ENCODE results near the gene UBE2C.
"Not testable (repeated sequence)": the region's sequence is repeated elsewhere in the genome, so short reads cannot be mapped to it uniquely, and the experiment has no call there.

Gene UBE2C

DNA sequence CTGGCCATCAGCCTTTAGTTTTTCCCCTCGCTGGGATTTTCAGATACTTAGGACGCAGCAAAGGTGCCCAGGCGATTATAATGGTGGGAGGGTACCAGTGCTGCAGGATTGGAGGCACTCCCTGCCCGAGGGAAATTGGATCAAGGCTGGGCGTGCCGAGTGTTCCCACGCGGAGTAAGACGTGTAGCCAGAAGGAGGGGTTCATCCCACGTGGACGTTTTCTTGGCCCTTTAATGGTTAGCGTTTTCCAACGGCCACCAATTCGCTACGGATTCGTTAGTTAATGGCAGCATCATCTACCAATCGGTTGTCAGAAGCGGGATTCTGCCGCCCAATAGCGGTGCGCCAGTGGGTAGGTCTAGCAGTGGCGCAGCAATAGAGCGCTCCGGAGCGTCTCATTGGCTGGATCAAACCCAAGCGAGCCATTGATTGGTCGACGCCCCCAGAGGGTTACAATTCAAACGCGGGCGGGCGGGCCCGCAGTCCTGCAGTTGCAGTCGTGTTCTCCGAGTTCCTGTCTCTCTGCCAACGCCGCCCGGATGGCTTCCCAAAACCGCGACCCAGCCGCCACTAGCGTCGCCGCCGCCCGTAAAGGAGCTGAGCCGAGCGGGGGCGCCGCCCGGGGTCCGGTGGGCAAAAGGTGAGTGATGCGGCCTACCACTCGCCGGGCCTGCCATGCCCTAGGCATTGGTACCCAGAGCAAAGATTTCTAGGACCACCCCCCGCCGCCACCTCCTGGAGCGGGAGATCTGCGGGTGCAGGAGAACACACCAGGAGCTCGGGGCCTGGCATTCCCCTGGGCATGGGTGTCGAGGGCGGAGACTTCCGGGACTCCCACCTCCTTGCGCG is at the start of gene UBE2C:
Gene UBE2C (plus strand): TSS at position 488 of the 849 bp plus-strand sequence. CDS start 52 bp downstream, at position 540.
- peak; percentile 92 for DNase-seq

DNA sequence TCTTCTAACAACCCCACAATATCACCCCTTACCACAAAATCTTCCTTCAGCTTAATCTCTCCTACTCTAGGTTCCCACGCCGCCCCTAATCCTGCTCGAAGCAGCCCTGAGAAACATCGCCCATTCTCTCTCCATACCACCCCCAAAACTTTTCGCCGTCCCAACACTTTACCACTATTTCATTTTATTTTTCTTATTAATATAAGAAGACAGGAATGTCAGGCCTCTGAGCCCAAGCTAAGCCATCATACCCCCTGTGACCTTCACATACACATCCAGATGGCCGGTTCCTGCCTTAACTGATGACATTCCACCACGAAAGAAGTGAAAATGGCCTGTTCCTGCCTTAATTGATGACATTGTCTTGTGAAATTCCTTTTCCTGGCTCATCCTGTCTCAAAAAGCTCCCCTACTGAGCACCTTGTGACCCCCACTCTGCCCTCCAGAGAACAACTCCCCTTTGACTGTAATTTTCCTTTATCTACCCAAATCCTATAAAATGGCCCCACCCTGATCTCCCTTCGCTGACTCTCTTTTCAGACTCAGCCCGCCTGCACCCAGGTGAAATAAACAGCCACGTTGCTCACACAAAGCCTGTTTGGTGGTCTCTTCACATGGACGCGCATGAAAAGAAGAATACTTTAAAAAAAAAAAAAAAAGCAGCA is 47.7 kb upstream of the UBE2C start:
- DNase-seq = not testable (repeated sequence)

DNA sequence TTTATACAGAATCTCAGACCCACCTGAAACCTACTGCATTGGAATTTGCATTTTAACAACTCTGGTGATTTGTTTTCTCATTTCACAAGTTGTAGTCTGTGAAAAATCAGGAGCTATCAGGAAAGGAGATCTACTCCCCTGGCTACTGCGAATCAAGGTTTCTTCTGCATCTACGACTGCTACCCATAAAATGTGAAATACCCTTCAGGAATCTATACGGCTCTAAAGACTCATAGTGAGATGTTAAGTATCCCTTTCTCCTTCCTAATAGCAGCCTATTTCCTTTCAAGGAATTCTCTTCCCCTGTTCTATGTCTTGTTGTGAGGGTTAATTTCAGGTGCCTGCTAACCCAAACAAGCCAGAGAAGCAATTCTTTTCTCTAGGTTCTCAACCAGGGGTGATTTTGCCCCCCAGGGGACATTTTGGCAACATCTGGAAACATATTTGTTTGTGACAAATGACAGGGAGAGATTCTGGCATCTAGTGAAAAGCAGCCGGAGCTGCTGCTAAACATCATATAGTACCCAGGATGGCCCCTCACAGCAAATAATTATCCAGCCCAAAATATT is 47.1 kb upstream of the UBE2C start:
- no peak for DNase-seq

DNA sequence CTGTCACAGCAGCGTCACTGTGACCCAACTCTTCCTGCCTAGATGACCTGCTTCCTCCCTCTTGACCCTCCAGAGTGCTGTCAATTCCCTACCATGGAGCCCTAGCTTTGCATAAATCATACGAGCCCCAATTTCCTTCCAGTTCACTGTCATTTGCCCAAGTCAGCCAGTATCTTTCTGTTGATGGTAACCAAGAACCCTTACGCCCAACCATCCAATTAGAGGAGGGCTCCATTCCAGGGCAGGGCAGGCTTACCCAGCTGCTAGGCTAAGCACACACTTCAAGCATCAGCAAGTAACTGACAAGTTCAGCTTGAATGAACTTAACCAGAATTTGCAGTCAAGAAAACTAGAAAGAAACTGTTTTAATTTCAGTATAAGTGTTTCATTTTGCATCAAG is 46.5 kb upstream of the UBE2C start:
- no peak for DNase-seq

DNA sequence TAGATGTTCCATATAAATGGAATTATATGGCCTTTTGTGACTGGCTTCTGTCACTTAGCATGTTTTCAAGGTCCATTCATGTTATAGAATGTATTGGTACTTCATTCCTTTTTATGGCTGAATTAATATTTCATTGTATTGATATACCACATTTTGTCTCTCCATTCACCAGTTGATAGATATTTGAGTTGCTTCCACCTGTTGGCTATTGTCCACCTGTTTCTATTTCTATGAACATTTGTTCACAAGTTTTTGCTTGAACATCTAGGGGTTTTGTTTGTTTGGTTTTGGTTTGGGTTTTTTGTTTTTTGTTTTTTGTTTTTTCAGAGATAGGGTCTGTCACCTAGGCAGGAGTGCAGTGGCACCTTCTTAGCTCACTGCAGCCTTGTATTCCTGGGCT is 44.0 kb upstream of the UBE2C start:
- DNase-seq = no peak

DNA sequence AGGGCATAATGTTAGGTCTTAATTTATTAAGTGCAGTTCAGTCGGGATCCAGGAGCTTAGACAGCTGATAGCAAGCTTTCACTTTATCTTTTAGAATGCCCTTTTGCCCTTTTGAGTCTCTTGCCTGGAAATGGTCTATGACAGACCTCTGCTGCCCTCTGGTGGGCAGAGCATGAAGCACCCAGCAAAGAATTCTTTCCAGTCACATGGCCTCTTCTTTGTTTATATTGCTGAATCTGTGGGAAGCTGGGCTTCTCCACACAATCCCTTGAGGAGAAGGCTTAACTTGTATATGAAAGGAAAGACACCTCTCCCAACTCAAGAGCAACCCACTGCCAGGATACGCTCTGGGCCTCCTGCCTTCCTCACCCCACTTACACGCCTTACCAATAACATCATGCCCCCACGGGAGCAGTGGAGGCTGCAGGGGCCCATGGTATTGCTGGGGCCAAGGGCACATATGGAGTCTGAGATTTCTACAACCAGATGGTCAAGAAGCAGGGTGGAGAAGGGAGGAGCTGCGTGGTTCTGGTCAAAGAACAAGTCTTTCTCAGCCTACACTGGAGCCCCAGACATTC is 41.2 kb upstream of the UBE2C start:
- DNase-seq = peak; percentile 77

DNA sequence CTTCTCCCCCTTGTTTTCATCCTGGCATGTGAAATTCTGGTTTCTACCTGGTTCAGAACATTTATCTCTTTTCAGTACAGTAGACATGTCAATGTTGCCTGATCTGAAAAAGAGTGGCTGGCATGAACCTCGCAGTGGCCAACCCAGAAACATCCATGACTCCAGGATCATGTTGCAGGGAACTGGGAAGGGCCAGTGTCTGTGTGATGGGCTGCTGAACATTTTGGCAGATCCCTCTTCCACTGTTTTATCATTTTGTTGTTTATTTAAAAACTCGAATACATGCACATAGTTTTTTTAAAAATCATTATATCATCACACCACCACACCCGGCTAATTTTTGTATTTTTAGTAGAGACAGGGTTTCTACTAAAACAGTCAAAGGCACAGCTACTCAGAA is 39.8 kb upstream of the UBE2C start:
- DNase-seq = no peak

DNA sequence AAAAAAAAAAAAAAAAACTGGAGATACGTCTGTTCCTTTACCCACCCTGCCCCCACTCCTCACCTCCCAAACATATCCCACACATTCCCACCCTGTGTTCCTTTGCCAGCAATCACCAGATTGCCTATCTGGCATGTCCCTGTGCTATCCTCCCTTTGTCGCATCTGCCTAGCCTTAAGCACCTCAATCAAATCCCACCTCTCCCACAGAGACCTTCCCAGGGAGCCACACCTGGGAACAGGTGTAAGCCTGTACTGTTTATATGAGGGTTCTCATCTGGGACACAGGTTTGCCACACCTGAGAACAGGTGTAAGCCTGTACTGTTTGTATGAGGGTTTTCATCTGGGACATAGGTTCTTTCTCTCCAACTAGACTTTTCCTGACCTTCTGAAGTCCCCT is 37.5 kb upstream of the UBE2C start:
- no peak for DNase-seq

DNA sequence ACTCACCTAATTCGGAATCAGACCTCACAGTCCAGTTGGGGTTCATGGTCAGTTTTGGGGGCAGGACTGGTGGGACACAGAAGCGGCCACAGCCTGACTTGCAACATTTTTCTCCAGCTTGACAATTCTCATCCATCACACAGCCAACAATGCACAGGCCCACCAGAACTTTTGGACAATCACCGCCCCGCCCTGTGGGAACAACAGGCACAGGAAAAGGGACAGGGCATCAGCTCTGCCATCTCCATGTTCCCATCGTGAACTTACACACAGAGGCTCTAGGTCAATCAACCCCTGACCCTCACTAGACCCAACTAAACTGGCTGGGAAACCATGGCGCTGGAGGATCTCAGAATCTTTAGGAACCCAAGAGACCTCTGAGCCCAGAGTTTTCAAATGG is 37.0 kb upstream of the UBE2C start:
- DNase-seq = no peak

DNA sequence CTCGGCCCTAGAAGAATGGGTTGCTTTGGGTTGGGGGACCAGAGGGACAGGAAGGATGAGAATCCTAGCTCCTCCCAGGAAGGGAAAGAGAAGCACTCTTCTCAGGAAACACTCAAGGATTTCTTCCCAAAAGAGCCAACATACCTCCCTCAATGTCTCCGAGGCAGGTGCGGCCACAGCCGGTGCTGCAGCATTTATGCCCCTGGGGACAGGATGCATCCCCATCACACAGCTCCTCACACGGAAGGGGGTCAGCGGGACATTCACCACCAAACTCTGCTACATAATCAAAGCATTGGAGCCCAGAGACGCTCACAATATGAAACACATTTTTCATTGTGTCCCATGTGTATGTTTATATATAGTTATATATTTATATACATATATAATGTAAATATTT is 35.5 kb upstream of the UBE2C start:
- no peak for DNase-seq

DNA sequence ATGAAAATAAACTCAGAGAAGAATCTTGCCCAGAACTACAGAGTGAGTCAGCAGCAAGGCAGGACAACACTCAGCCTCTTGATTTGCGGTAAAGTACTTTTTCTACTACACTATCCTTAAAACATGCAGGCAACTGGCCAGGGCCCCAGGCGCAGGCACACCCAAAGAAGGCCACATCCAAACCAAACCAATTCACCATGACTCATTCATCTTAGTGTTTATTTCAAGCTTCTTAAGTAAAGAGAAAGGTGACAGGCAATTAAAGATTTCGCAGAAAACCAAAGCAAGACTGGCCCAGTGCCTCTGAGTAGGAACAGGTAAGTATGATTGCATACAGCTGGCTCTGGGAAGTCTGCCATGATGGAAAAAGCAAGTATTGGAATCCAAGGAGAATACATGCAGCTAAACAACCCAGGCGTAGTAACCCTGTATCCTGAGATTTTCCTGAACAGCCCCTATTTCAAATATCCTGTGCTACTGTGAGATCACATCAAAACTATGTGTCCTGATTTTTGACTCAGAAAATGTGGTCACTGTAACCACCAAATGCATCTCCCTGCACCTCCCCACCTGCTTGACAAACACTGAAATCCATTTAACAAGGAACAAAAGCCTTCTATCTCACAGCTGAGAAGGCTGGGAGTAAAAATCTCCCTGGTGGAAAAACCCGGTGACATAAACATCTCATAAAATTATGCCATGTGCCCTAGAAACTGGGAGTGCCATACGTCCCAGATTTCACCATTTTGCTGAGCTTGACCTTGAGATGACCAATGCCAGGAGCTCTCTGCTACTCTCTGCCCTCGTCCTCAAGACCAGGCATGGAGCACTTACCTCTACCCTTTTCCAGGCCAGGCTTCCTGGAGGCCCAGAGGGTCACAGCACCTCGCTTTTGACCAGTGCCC is 33.2 kb upstream of the UBE2C start:
- no peak for DNase-seq

DNA sequence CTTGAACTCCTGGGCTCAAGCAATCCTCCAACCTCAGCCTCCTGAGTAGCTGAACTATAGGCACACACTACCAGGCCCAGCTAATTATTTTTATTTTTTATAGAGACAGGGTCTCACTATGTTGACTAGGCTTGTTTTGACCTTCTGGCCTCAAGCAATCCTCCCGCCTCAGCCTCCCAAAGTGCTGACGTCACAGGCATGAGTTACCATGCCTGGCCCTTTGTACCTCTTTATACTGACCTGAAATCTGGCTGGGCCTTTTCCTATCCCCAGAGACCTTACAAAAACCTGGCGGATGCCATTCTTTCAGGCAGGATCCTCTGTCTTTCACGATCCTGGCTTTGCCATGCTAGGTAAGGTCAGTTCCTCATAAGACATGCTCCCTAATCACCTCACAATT is 32.3 kb upstream of the UBE2C start:
- no peak for DNase-seq

DNA sequence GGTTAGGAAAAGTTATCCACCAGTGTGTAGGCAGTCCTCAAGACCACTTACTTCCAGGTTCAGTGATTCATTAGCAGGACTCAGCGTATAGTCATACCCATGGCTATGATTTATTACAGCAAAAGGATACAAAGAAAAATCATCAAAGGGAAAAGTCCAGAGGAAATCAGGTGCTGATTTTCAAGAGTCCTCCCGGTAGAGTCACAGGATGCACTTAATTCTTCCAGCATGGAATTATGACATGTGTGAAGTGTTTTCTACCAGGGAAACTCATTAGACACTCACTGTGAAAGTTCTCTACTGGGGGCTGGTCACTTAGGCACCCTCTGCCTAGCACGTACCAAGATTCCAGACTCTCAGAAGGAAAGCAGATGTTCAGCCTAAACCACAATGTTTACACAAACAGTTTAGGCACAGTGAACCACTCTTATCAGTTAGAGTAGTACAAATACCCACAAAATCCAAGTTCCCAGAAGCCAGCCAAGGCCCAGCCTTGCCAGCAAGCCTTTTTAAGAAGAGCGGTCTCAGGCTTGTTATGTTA is 31.0 kb upstream of the UBE2C start:
- no peak for DNase-seq

DNA sequence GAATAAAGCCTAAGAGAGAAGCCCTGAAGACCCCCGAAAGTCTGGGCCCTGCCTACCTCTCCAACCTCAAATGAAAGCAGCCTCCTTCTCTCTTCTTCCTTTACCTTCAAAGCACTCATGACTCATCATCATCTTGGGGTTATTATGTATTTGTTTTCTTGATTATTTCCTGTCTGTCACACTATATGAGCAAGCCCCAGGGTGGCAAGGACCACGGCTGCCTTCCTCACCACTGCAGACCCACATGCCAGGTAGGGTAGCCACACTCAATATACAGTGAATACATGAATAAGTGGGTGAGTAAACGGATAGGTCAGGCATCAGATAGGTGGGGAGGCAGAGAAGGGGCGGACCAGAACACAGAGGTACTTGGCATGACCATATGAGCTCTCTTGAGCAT is 29.6 kb upstream of the UBE2C start:
- DNase-seq = peak; percentile 27

DNA sequence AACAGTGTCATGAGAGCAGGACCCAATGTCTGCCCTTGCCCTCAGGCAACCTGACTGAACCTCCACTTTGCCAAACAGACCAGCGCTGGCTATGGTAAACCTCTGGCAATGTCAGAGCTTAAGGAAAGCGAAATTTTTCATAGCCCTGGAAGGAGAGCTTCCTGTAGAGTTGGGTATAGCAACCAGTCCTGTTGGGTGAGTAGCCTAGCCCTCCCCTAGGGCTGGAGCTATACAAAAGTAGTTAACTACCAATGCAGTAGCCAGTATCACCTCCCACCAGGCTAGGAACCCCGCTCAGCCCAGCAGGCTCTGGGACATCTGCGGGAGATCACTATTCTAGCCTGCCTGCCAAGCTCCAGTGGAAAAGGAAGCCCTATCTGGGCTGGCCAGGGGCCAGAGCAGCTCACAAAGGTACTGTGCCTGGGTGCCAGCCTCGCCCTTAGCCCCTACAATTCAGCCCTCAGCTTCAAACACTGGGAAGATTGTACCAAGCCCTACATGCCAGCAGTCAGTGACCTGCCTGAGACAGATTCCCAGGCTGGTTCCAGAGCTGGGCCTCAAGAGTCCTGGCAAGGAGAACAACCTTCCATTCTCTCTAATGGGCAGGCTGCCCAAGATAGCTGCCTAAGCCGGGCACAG is 28.7 kb upstream of the UBE2C start:
- DNase-seq = no peak

DNA sequence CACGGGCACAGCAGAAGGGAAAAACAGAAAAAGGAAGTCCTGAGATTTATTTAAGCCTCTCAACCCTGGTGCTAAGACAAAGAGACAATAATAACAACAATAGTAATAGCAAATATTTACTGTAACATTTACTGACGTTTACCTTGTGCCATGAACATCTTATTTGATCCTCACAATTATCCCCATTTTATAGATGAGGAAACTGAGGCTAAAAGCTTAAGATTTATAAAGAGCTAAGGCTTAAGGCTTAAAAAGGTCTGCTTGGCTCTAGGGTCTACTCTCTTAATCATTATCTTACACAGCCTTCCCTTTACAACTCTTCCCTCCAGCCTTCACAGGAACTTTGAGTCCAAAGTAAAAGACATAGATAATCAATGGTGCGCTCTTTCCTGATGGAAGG is 24.1 kb upstream of the UBE2C start:
- DNase-seq = no peak

DNA sequence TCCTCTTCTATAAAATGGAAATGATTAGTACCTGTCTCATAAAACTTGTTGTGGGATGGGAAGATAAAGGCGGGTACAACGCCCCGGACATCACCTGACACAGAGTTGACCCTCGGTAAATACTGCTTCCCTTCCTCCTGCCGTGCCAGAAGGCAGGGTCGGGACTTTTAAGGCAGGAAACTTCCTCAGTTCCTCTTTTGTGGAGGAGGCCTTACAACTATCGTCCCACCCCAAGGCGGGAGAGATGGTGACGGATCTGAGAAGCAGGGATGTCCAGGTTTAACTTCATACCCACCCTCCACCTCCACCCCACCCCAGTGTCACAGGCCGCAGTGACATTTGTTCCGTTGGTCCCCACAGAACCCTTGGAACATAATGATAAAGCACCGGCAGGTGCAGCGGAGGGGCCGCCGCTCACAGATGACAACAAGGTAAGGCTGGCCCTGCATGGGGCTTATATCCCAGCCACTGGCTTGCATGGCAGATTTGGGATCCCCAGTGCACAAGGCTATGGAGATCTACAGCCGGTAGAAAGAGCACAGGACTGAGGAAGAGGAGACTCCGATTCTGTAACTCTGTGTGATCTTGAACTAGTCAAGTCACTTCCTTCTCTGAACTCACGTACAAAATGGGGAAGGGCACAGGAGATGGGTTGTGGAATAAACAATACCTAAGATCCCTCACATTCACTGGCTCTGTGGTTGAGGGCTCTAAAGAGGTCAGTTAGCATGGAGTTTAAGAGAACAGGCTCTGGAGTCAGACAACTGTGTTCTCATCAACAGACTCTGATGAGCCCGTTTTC is 19.9 kb upstream of the UBE2C start:
- no peak for DNase-seq

DNA sequence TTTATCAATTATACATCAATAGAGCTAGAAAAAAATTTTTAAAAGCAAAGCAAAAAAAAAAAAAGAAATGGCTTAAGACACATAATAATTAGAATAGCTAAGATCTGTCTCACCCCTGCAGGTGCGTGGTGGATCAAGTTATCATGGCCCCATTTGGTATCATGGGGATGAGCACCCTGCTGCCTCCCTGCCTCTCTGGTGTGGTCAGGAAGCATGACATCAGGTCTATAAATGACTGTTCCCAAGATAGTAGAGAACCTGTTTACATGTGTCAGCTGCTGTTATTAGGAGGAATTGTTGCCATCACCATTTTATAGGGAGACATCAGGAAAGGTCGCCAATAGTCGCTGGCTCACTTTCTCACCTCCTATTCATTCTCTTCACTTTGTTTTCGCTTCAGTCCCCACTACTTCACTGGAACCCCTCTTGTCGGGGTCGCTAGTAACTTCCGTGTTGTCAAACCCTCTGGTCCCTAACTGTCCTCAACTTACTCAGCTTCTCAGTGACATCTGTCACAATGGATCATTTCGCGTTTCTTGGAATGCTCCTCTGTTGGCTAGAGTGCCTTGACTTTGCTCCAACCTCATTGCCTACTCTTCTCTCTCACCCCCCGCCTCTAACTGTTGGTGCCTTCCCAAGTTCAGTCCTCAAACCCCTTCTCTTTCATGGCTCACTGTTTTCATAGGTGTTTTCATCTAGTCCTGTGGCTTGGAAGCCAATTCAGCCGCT is 15.9 kb upstream of the UBE2C start:
- DNase-seq = no peak

DNA sequence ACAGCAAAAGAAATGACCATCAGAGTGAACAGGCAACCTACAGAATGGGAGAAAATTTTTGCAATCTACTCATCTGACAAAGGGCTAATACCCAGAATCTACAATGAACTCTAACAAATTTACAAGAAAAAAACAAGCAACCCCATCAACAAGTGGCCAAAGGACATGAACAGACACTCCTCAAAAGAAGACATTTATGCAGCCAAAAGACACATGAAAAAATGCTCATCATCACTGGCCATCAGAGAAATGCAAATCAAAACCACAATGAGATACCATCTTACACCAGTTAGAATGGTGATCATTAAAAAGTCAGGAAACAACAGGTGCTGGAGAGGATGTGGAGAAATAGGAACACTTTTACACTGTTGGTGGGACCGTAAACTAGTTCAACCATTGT is 14.9 kb upstream of the UBE2C start:
- not testable (repeated sequence) for DNase-seq

DNA sequence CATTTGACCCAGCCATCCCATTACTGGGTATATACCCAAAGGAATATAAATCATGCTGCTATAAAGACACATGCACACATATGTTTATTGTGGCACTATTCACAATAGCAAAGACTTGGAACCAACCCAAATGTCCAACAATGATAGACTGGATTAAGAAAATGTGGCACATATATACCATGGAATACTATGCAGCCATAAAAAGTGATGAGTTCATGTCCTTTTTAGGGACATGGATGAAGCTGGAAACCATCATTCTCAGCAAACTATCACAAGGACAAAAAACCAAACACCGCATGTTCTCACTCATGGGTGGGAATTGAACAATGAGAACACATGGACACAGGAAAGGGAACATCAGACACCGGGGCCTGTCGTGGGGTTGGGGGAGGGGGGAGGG is 14.5 kb upstream of the UBE2C start:
- DNase-seq = not testable (repeated sequence)
